ENCODE data around the gene GRIA4.

DNA sequence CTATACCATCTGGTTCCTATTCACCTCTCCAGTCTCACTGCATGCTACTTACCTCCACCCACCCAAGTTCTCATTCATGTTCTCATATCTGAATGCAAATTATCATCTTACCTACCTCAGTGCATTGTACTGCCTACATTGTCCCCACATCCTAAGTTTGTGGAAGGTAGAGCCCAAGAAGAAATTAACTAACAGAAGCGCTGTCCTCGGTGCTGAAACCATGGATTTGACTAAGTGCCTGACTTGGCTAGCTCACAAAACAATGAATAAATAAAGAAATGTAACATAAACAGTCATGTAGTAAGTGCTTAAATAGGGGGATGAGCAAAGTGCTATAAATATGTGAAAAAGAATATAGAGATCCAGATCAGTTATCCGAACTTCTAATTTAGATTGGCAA, 63.2 kb downstream of the GRIA4 start:
- TF ChIP-seq POLR2A (IDR thresholded peaks at IDR 0.05; ENCODE audit: low read length) = no peak
- no peak for TF ChIP-seq GATA1 (IDR thresholded peaks at IDR 0.05; ENCODE audit: low read depth, low read length)

Measured in erythroblast (primary cell).